GM12878 (cell line): ENCODE data around the gene NEMP2. TPM values are rescaled to one million over a fixed set of nuclear protein-coding genes. Genes with fewer than 3 reads are reported as not detected.

Experiments
- ATAC-seq: fragments of 200-7000 bp; cut with Tn5 transposase; 3 replicates; pipeline ENCODE4 v1.9.1; 2020; ENCODE audit warnings: mild to moderate bottlenecking, moderate library complexity
- BruUV-seq: library from RNA; stranded (reverse); fragments of 400-500 nt; replicated peaks from 2 replicates; lab custom pipeline; 2021; lab: Mats Ljungman, UMichigan
- CTCF ChIA-PET: fragments of 300-600 bp; sonication (Branson Sonifier 250); formaldehyde crosslinking; extraction: SDS; loops from one replicate; lab custom pipeline; 2021; ENCODE audit warnings: inconsistent platforms; lab: Yijun Ruan, JAX
- POLR2A ChIA-PET: fragments of 350-600 bp; formaldehyde crosslinking; extraction: SDS; loops from one replicate; lab custom pipeline; 2021; ENCODE audit warnings: inconsistent platforms; lab: Charles Lee
- RAD21 ChIA-PET: fragments of 300-600 bp; sonication (Branson Sonifier 250); formaldehyde crosslinking; loops from one replicate; lab custom pipeline; 2023; ENCODE audit warnings: antibody characterized with exemption; ENCODE audit not compliant: unreplicated experiment; lab: Charles Lee
- SMC1A ChIA-PET: fragments of 300-600 bp; sonication (Branson Sonifier 250); formaldehyde crosslinking; loops from one replicate; lab custom pipeline; 2023; ENCODE audit not compliant: unreplicated experiment, uncharacterized antibody; lab: Charles Lee
- DNase-seq: peaks from one replicate; pipeline ENCODE4 v3.0.0-alpha.2; 2011; ENCODE audit warnings: low read depth, low spot score
- FAIRE-seq: peaks from 3 replicates; lab custom pipeline; 2011; peaks lifted over from hg19 to GRCh38; lab: Jason Lieb, UNC
- H2AFZ ChIP-seq: 2 replicates; pipeline ENCODE4 v1.6.0; 2011; ENCODE audit warnings: low read depth, low read length, control low read depth; ENCODE audit not compliant: control insufficient read depth
- H3K27ac ChIP-seq: 2 replicates; pipeline ENCODE4 v1.5.1; 2011; ENCODE audit warnings: control low read depth; ENCODE audit not compliant: control insufficient read depth, insufficient read depth
- H3K27me3 ChIP-seq, 2 experiments: replicated peaks in 1 of 2; 2 replicates each; pipeline versions ENCODE4 v1.6.0 to v1.6.1; 2011; ENCODE audit warnings: low read length in 1 of 2; ENCODE audit not compliant: control insufficient read depth in 2 of 2, insufficient read depth in 2 of 2
- H3K36me3 ChIP-seq, 2 experiments: 2 replicates each; pipeline ENCODE4 v1.5.1; 2011; ENCODE audit warnings: low read length in 1 of 2; ENCODE audit not compliant: control insufficient read depth in 2 of 2, insufficient read depth in 2 of 2
- H3K4me1 ChIP-seq: 2 replicates; pipeline ENCODE4 v1.6.1; 2011; ENCODE audit warnings: mild to moderate bottlenecking, low read length, moderate library complexity, mixed read lengths; ENCODE audit not compliant: control insufficient read depth, insufficient read depth
- H3K4me2 ChIP-seq: 2 replicates; pipeline ENCODE4 v1.6.0; 2011; ENCODE audit warnings: control low read depth; ENCODE audit not compliant: control insufficient read depth, insufficient read depth
- H3K4me3 ChIP-seq: fragments of 200-600 bp; sonication (generic); 2 replicates; pipeline ENCODE4 v1.5.1; 2016
- H3K79me2 ChIP-seq: 2 replicates; pipeline ENCODE4 v1.6.0; 2011; ENCODE audit warnings: low read length; ENCODE audit not compliant: control insufficient read depth, insufficient read depth
- H3K9ac ChIP-seq: 2 replicates; pipeline ENCODE4 v1.8.0; 2011; ENCODE audit warnings: low read length, control low read depth, mixed read lengths; ENCODE audit not compliant: control insufficient read depth, insufficient read depth
- H3K9me3 ChIP-seq: replicated peaks from 3 replicates; pipeline ENCODE4 v1.5.1; 2011; ENCODE audit warnings: mild to moderate bottlenecking, low read length; ENCODE audit not compliant: control insufficient read depth, insufficient read depth
- H4K20me1 ChIP-seq: 2 replicates; pipeline ENCODE4 v1.6.0; 2011; ENCODE audit not compliant: control insufficient read depth, insufficient read depth
- BCLAF1 ChIP-seq: fragments of 450-650 bp; IDR thresholded peaks from 2 replicates; pipeline ENCODE4 v1.6.1; 2017; ENCODE audit warnings: antibody characterized with exemption, mild to moderate bottlenecking, moderate library complexity
- BHLHE40 ChIP-seq, 2 experiments: fragments of 450-650 bp in 1 of 2; IDR thresholded peaks; 2 replicates each; pipeline ENCODE4 v1.6.1; 2011 to 2017; ENCODE audit warnings: low read depth in 2 of 2, borderline replicate concordance in 1 of 2, improper control_type of control experiment in 1 of 2, low read length in 1 of 2, mild to moderate bottlenecking in 1 of 2
- CBFB ChIP-seq: IDR thresholded peaks from 2 replicates; pipeline ENCODE4 v1.6.1; 2016; ENCODE audit warnings: antibody characterized with exemption, low read depth
- CBX3 ChIP-seq: fragments of 200-600 bp; sonication (generic); IDR thresholded peaks from 2 replicates; pipeline ENCODE4 v1.6.1; 2016; ENCODE audit warnings: low read depth, borderline replicate concordance
- FOS ChIP-seq: IDR thresholded peaks from 3 replicates; pipeline ENCODE4 v1.6.1; 2011; ENCODE audit warnings: borderline replicate concordance; ENCODE audit not compliant: insufficient read length; ENCODE audit errors: extremely low read depth
- HDGF ChIP-seq: fragments of 450-650 bp; IDR thresholded peaks from 2 replicates; pipeline ENCODE4 v1.6.1; 2016; ENCODE audit warnings: antibody characterized with exemption
- IKZF2 ChIP-seq, 2 experiments: fragments of 450-650 bp; IDR thresholded peaks; 2 replicates each; pipeline ENCODE4 v1.6.1; 2017; ENCODE audit warnings: mild to moderate bottlenecking in 2 of 2, moderate library complexity in 2 of 2
- JUNB ChIP-seq: IDR thresholded peaks from 2 replicates; pipeline ENCODE4 v1.6.1; 2016; ENCODE audit warnings: antibody characterized with exemption, mild to moderate bottlenecking
- MEF2A ChIP-seq: IDR thresholded peaks from 2 replicates; pipeline ENCODE4 v1.6.1; 2011; ENCODE audit warnings: low read depth, mild to moderate bottlenecking, low read length, moderate library complexity; ENCODE audit not compliant: insufficient read depth
- MTA3 ChIP-seq: IDR thresholded peaks from 2 replicates; pipeline ENCODE4 v1.6.1; 2012; ENCODE audit warnings: low read length, inconsistent platforms, borderline replicate concordance
- MYC ChIP-seq: IDR thresholded peaks from 2 replicates; pipeline ENCODE4 v1.6.1; 2011; ENCODE audit warnings: mild to moderate bottlenecking, low read length, moderate library complexity, inconsistent platforms; ENCODE audit not compliant: insufficient read depth, insufficient replicate concordance, insufficient read length, severe bottlenecking
- NR2F1 ChIP-seq: fragments of 450-650 bp; conservative IDR thresholded peaks from 2 replicates; pipeline ENCODE4 v1.6.1; 2017; ENCODE audit warnings: mild to moderate bottlenecking
- PAX5 ChIP-seq: IDR thresholded peaks from 2 replicates; pipeline ENCODE4 v1.6.1; 2011; ENCODE audit warnings: low read depth, low read length, borderline replicate concordance
- RAD21 ChIP-seq: IDR thresholded peaks from 2 replicates; pipeline ENCODE4 v1.6.1; 2011; ENCODE audit warnings: mild to moderate bottlenecking, low read depth, low read length, moderate library complexity; ENCODE audit not compliant: insufficient read depth
- RCOR1 ChIP-seq: conservative IDR thresholded peaks from 2 replicates; pipeline ENCODE4 v1.6.1; 2012; ENCODE audit warnings: low read depth, low read length, improper control_type of control experiment
- SMAD5 ChIP-seq: IDR thresholded peaks from 2 replicates; pipeline ENCODE4 v1.6.1; 2016; ENCODE audit warnings: antibody characterized with exemption, low read depth
- SPI1 ChIP-seq: IDR thresholded peaks from 2 replicates; pipeline ENCODE4 v1.6.1; 2011; ENCODE audit warnings: low read depth, mild to moderate bottlenecking, low read length, moderate library complexity, borderline replicate concordance; ENCODE audit not compliant: insufficient read depth
- SREBF2 ChIP-seq: IDR thresholded peaks from 2 replicates; pipeline ENCODE4 v1.6.1; 2012; ENCODE audit warnings: mild to moderate bottlenecking, low read length
- SRF ChIP-seq, 2 experiments: IDR thresholded peaks; 2 replicates each; pipeline ENCODE4 v1.6.1; 2011; ENCODE audit warnings: low read depth in 2 of 2, low read length in 2 of 2, mild to moderate bottlenecking in 1 of 2, moderate library complexity in 1 of 2
- SUZ12 ChIP-seq: fragments of 200-600 bp; sonication (generic); IDR thresholded peaks from one replicate; pipeline ENCODE4 v1.6.1; 2018; ENCODE audit warnings: antibody characterized with exemption, mild to moderate bottlenecking; ENCODE audit not compliant: unreplicated experiment
- YBX1 ChIP-seq: fragments of 450-650 bp; IDR thresholded peaks from 2 replicates; pipeline ENCODE4 v1.6.1; 2016; ENCODE audit warnings: antibody characterized with exemption
- YY1 ChIP-seq: IDR thresholded peaks from 2 replicates; pipeline ENCODE4 v1.6.1; 2011; ENCODE audit warnings: low read depth, mild to moderate bottlenecking, low read length
- in situ Hi-C: fragments of 300-500 bp; cut with MboI; formaldehyde crosslinking; loops from 9 replicates; pipeline ENCODE4 v1.14.3; 2018; ENCODE audit warnings: mixed read lengths
- intact Hi-C: fragments of 100-400 bp; cut with micrococcal nuclease; formaldehyde crosslinking; loops from one replicate; pipeline ENCODE4 v1.14.2; 2022; ENCODE audit not compliant: unreplicated experiment
- polyA plus RNA-seq, 11 experiments: library from polyadenylated mRNA; depleted of rRNA in 4 of 11; unstranded in 6 of 11; stranded (reverse) in 5 of 11; fragments of >200 nt; fragmentation: Nextera tagmentation in 4 of 11; fragmentation: Illumina TruSeq in 1 of 11; extraction: Ambion mirVana in 4 of 11; extraction: Trizol in 1 of 11; gene quantifications; 1 replicate in 1 of 11; 2 replicates in 10 of 11; pipeline versions ENCODE4 v1.2.1 to v1.2.3, GENCODE V29; 2011 to 2016; ENCODE audit warnings: inconsistent platforms in 2 of 11, missing spikeins in 2 of 11, low read depth in 1 of 11
- total RNA-seq, 4 experiments: library from RNA; depleted of rRNA in 3 of 4; stranded (reverse); fragments of >200 nt in 3 of 4; fragmentation: Illumina TruSeq in 1 of 4; extraction: Trizol in 1 of 4; gene quantifications; 2 replicates each; pipeline versions ENCODE4 v1.2.1 to v1.2.3, GENCODE V29; 2013 to 2021

The NEMP2 gene
- total and polyA plus RNA-seq, 10 of the 15 experiments (the other 5 are each of a cell fraction or from before 2014, with no cell fraction given): 2.3 to 14.0 (median 8.1) TPM

GRCh38 chr2:190574169-190574568 lies 39.6 kb upstream of the NEMP2 start (continued):
- no peak for TF ChIP-seq BCLAF1
- TF ChIP-seq HDGF: no peak

- Histone ChIP-seq H3K4me3 (no peak overlapping the region), H3K9me3 (peaks cover 3% of the 10 kb centered on the region), H3K79me2 (no peaks in the 10 kb centered on the region), H3K4me1 (no peaks in the 10 kb centered on the region), H3K27me3 (no peaks in the 10 kb centered on the region), H3K9ac (no peak overlapping the region), H2AFZ (no peak overlapping the region), H3K36me3 (no peaks in the 10 kb centered on the region), H4K20me1 (no peaks in the 10 kb centered on the region), H3K4me2 (no peak overlapping the region), H3K27ac (no peak overlapping the region)
- BruUV-seq: no TSS peak
- no peak for DNase-seq
- TF ChIP-seq MYC: no peak
- no peak for TF ChIP-seq RCOR1
- no peak for TF ChIP-seq CBX3
- no peak for TF ChIP-seq YBX1
- TF ChIP-seq MTA3: no peak
- no peak for TF ChIP-seq YY1
- TF ChIP-seq PAX5: no peak
- no peak for TF ChIP-seq SMAD5
- no peak for TF ChIP-seq IKZF2 (IDR thresholded peaks at IDR 0.05)
- no peak for TF ChIP-seq CBFB
- TF ChIP-seq SRF (IDR thresholded peaks at IDR 0.05; ENCODE audit: low read depth in 2 of 2, low read length in 2 of 2): no peak
- TF ChIP-seq MEF2A: no peak
- no peak for TF ChIP-seq JUNB
- TF ChIP-seq SREBF2: no peak
- TF ChIP-seq NR2F1: no peak
- no peak for TF ChIP-seq BHLHE40 (IDR thresholded peaks at IDR 0.05; ENCODE audit: borderline replicate concordance in 1 of 2, low read depth in 2 of 2, low read length in 1 of 2)
- no peak for TF ChIP-seq SPI1
- no peak for TF ChIP-seq FOS
- TF ChIP-seq RAD21: no peak
- no peak for TF ChIP-seq SUZ12
- intact Hi-C loops: no loop called here
- in situ Hi-C loops: no loop called here
- POLR2A ChIA-PET: interaction anchor here (2.9 kb wide), 1 partner anchor 10 kb away, joined by 10 read pairs; no protein-coding TSS in a partner anchor
- SMC1A ChIA-PET: interaction anchor here (1.1 to 2.3 kb wide), 5 partner anchors 10 to 95 kb away, joined by 3 to 13 read pairs (median 5); no protein-coding TSS in a partner anchor
- RAD21 ChIA-PET: interaction anchor here (1.4 to 1.5 kb wide), 2 partner anchors 11 to 34 kb away, joined by 3 to 4 read pairs; no protein-coding TSS in a partner anchor
- no peak for ATAC-seq
- FAIRE-seq: no peak
- CTCF ChIA-PET: interaction anchor here (1.5 to 2.8 kb wide), 2 partner anchors 16 to 50 kb away, joined by 4 to 6 read pairs; no protein-coding TSS in a partner anchor
Observed at GRCh38 chr2:190572246-190572645, 37.7 kb upstream of the NEMP2 start.
